K562 (cell line): ENCODE data around the gene DHRS13. TPM values are rescaled to one million over a fixed set of nuclear protein-coding genes. Genes with fewer than 3 reads are reported as not detected.

Experiments
- ATF3 ChIP-seq, 2 experiments: fragments of 450-650 bp in 1 of 2; sonication (generic) in 1 of 2; formaldehyde crosslinking in 1 of 2; IDR thresholded peaks in 1 of 2; conservative IDR thresholded peaks in 1 of 2; 2 replicates each; pipeline versions ENCODE4 v1.6.1 to v1.8.1; 2016 to 2023; ENCODE audit warnings: mild to moderate bottlenecking in 2 of 2, moderate library complexity in 2 of 2, inconsistent platforms in 1 of 2, missing genetic modification reagents in 1 of 2
- KDM2B ChIP-seq: fragments of 250-450 bp; sonication (Bioruptor Pico); IDR thresholded peaks from 2 replicates; pipeline ENCODE4 v1.8.0; 2021; ENCODE audit warnings: mild to moderate bottlenecking, moderate library complexity
- KLF1 ChIP-seq: fragments of 450-650 bp; IDR thresholded peaks from 2 replicates; pipeline ENCODE4 v1.6.1; 2016; ENCODE audit warnings: missing genetic modification characterization, missing compliant biosample characterization
- POLR3G ChIP-seq: IDR thresholded peaks from 2 replicates; pipeline ENCODE4 v1.6.1; 2011; ENCODE audit not compliant: insufficient read length, insufficient replicate concordance; ENCODE audit errors: extremely low read depth
- polyA plus RNA-seq, 8 experiments: library from polyadenylated mRNA; depleted of rRNA in 4 of 8; stranded (reverse) in 5 of 8; unstranded in 3 of 8; fragments of >200 nt; fragmentation: Nextera tagmentation in 2 of 8; fragmentation: Illumina TruSeq in 1 of 8; extraction: Ambion mirVana in 2 of 8; extraction: Trizol in 1 of 8; gene quantifications; 2 replicates each; pipeline versions ENCODE4 v1.2.1 to v1.2.3, GENCODE V29; 2011 to 2014; ENCODE audit warnings: inconsistent platforms in 1 of 8, missing spikeins in 1 of 8
- total RNA-seq, 7 experiments: library from RNA; depleted of rRNA in 6 of 7; stranded (reverse); fragments of >200 nt in 6 of 7; fragmentation: Illumina TruSeq in 2 of 7; extraction: Trizol in 2 of 7; gene quantifications; 2 replicates each; pipeline versions ENCODE4 v1.2.1 to v1.2.3, GENCODE V29; 2011 to 2021; ENCODE audit warnings: low replicate concordance in 1 of 7
- TF ChIP-seq, protein P1 (sequence below): IDR thresholded peaks from 2 replicates; pipeline ENCODE4 v1.6.1; 2012; ENCODE audit warnings: low read depth, low read length, improper control_type of control experiment, borderline replicate concordance

The DHRS13 gene
- total and polyA plus RNA-seq, 9 of the 15 experiments (the other 6 are each of a cell fraction or from before 2014, with no cell fraction given): 0.32 to 52.3 (median 34.3) TPM; not detected in 1

DNA sequence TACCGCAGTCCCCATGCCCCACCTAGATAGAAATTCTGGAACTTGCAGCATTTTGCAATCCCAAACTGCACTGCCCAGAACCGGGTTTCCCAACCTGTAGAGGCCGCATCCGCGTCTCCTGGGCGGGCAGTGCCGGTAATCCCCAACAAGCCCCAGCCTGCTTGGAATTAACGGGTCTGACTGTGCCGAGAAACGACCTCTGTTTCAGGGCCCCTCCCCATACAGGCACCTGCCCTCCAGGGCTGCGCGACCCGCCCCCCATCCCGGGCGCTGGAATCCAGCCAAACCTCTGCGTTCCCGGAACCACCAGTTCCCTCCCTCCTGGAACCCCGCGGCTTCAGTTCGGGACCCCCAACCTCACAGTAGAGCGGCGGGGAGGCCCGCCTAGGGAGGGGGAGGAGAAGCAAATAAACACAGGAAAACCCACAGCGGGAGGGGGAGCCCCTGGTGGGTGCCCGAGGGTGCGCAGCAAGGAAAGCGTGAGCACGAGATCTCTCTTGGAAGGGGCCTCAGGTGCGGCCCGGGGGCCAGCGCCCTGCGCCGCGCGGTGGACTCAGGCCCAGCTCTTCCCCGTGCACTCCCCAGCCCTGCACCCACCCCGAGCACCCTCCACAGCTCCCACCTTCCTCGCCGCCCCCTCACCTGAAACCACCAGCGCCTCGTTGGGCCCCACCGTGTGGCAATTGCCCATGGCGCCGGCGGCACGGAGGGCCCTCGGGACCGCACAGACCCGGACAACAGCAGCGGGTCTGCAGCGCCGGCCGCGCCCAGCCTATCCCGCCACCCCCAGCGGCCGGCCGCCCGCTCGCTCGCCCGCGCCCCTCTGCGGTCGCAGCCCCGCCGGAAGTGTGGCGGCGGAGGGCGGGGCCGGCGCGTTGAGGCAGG, 5.8 kb downstream of the DHRS13 start, which contains the start of gene FLOT2 (continued):
- TF ChIP-seq, protein P1, sequence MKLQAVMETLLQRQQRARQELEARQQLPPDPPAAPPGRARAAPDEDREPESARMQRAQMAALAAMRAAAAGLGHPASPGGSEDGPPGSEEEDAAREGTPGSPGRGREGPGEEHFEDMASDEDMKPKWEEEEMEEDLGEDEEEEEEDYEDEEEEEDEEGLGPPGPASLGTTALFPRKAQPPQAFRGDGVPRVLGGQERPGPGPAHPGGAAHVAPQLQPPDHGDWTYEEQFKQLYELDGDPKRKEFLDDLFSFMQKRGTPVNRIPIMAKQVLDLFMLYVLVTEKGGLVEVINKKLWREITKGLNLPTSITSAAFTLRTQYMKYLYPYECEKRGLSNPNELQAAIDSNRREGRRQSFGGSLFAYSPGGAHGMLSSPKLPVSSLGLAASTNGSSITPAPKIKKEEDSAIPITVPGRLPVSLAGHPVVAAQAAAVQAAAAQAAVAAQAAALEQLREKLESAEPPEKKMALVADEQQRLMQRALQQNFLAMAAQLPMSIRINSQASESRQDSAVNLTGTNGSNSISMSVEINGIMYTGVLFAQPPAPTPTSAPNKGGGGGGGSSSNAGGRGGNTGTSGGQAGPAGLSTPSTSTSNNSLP: no peak
- TF ChIP-seq KLF1 (tag) (peak; percentile 93), KDM2B (CRISPR knock-in tag) (no peak), ATF3 (IDR thresholded peaks at IDR 0.05) (no peak), ATF3 (CRISPR knock-in tag; conservative IDR thresholded peaks at IDR 0.05) (no peak), POLR3G (no peak)
